Fibroblast of villous mesenchyme (primary cell): Measurements from ENCODE around the gene PRPSAP1. TPM values are rescaled to one million over a fixed set of nuclear protein-coding genes. Genes with fewer than 3 reads are reported as not detected.

ENCODE experiments used
- DNase-seq: peaks from one replicate; pipeline ENCODE4 v3.0.0-alpha.2; 2010; ENCODE audit warnings: low read depth
- H3K4me3 ChIP-seq: 2 replicates; pipeline ENCODE4 v1.5.1; 2011; ENCODE audit warnings: low read depth, mild to moderate bottlenecking, low read length
- CTCF ChIP-seq: IDR thresholded peaks from 2 replicates; pipeline ENCODE4 v1.5.1; 2012; ENCODE audit warnings: low read depth, mild to moderate bottlenecking, low read length; ENCODE audit not compliant: insufficient read depth
- total RNA-seq: library from RNA; depleted of rRNA; stranded (reverse); fragments of >200 nt; gene quantifications from 2 replicates; pipeline ENCODE4 v1.2.3, GENCODE V29; 2012

Gene PRPSAP1
- 48.8 and 55.1 TPM in 2 replicates for total RNA-seq

GRCh38 chr17:76353599-76354316 is at the start of gene PRPSAP1:
Gene PRPSAP1, minus strand, starts transcription at chr17:76353916. Its CDS starts 213 bp downstream, at chr17:76353703.
- peak; percentile 46 for TF ChIP-seq CTCF
- H3K4me3 ChIP-seq: peak within 1 kb of the TSS; percentile 86
- DNase-seq: peak; percentile 89

GRCh38 chr17:76402711-76403110 is 49.0 kb upstream of the PRPSAP1 start:
- DNase-seq: no peak
- no peak for TF ChIP-seq CTCF
- H3K4me3 ChIP-seq: no peak overlapping the region

GRCh38 chr17:76399175-76400172 is 45.8 kb upstream of the PRPSAP1 start:
- TF ChIP-seq CTCF: no peak
- no peak for DNase-seq
- no peak overlapping the region for H3K4me3 ChIP-seq

- H3K4me3 ChIP-seq: no peak overlapping the region
- no peak for TF ChIP-seq CTCF
- no peak for DNase-seq
These were observed 44.9 kb upstream of the PRPSAP1 start for GRCh38 chr17:76398523-76399174.

- no peak overlapping the region for H3K4me3 ChIP-seq
- peak; percentile 98 for TF ChIP-seq CTCF
- DNase-seq: peak; percentile 86
These were observed 44.2 kb upstream of the PRPSAP1 start for GRCh38 chr17:76397687-76398522.

GRCh38 chr17:76397184-76397583 is 43.5 kb upstream of the PRPSAP1 start:
- no peak overlapping the region for H3K4me3 ChIP-seq
- peak; percentile 25 for TF ChIP-seq CTCF
- DNase-seq: no peak
